ENCODE results near the gene LRRN1. TPM values are rescaled to one million over a fixed set of nuclear protein-coding genes. Genes with fewer than 3 reads are reported as not detected.

Gene LRRN1
- total RNA-seq, 6 donors from 2014 or later, result 1.0 to 4.8 (median 2.1) TPM

GRCh38 chr3:3816034-3816433, 16.8 kb downstream of the LRRN1 start:
- Histone ChIP-seq H3K9me3 (no peaks in the 10 kb centered on the region), H3K4me1 (no peaks in the 10 kb centered on the region), H3K36me3 (no peaks in the 10 kb centered on the region), H3K27me3 (no peaks in the 10 kb centered on the region), H3K4me3 (no peak overlapping the region), H3K27ac (no peak overlapping the region)
- TF ChIP-seq POLR2AphosphoS5 (IDR thresholded peaks at IDR 0.05) (no peak), POLR2A (IDR thresholded peaks at IDR 0.05) (no peak), EP300 (IDR thresholded peaks at IDR 0.05) (no peak)
- TF ChIP-seq, protein P1, sequence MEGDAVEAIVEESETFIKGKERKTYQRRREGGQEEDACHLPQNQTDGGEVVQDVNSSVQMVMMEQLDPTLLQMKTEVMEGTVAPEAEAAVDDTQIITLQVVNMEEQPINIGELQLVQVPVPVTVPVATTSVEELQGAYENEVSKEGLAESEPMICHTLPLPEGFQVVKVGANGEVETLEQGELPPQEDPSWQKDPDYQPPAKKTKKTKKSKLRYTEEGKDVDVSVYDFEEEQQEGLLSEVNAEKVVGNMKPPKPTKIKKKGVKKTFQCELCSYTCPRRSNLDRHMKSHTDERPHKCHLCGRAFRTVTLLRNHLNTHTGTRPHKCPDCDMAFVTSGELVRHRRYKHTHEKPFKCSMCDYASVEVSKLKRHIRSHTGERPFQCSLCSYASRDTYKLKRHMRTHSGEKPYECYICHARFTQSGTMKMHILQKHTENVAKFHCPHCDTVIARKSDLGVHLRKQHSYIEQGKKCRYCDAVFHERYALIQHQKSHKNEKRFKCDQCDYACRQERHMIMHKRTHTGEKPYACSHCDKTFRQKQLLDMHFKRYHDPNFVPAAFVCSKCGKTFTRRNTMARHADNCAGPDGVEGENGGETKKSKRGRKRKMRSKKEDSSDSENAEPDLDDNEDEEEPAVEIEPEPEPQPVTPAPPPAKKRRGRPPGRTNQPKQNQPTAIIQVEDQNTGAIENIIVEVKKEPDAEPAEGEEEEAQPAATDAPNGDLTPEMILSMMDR (IDR thresholded peaks at IDR 0.05), result no peak
- DNase-seq (no peak), ATAC-seq (ENCODE audit: low FRiP score in 2 of 2) (no peak)
- 89 to 95% methylated on average over 1 of the region's 1 CpG for WGBS, 2 donors

DNA sequence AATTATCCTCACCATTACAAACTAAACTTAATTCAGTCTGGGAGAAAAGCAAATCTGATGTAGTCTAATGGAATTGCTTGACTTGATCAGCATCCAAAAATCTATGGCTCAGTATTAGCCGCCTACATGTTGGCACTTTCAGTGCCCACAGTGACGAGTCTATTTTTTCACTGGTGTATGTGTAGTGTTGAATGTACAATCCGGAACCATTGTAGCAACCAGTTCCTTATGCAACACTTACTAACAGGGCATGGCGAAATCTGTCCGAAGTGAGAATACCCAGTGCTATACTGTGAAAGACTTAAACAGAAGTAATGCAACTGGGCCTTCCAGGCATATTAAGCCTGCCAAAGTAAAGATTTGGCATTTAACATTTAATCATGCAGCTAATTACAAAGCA, 18.6 kb downstream of the LRRN1 start:
- Histone ChIP-seq H3K27me3 (no peaks in the 10 kb centered on the region), H3K4me3 (no peak overlapping the region), H3K4me1 (no peaks in the 10 kb centered on the region), H3K27ac (no peak overlapping the region), H3K36me3 (no peaks in the 10 kb centered on the region), H3K9me3 (no peaks in the 10 kb centered on the region)
- DNase-seq (peak in 1 of 2 donors; percentile 42), ATAC-seq (ENCODE audit: low FRiP score in 2 of 2) (peak; percentile 26 to 62)
- WGBS, 2 donors, result 77 to 78% methylated on average over 5 of the region's 5 CpGs
- TF ChIP-seq EP300 (IDR thresholded peaks at IDR 0.05) (no peak), POLR2A (IDR thresholded peaks at IDR 0.05) (no peak), POLR2AphosphoS5 (IDR thresholded peaks at IDR 0.05) (no peak)
- TF ChIP-seq, protein P1 (IDR thresholded peaks at IDR 0.05), result no peak

DNA sequence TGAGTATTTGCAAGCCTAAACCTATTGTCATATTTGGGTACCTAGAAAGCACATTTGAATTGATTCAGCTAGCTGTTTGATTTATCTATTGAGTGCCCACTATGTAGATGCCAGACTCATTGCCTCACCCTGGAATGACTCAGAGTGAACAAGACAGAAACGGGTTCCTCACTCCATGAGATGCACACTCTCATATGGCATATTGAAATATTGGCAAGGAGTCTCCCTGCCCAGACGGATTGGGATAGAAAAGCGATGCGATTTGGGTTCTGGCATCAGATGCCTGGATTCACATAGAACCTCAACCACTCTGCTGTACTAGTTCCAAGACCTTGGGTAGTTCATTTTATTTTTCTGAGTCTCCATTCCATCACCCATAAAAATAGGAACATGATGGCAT, 22.5 kb downstream of the LRRN1 start:
- Histone ChIP-seq H3K27me3 (no peaks in the 10 kb centered on the region), H3K4me3 (no peak overlapping the region), H3K4me1 (no peaks in the 10 kb centered on the region), H3K9me3 (no peaks in the 10 kb centered on the region), H3K27ac (no peak overlapping the region), H3K36me3 (no peaks in the 10 kb centered on the region)
- DNase-seq (no peak), ATAC-seq (ENCODE audit: low FRiP score in 2 of 2) (no peak)
- WGBS, 2 donors, result 70 to 94% methylated on average over 4 of the region's 4 CpGs
- TF ChIP-seq POLR2A (IDR thresholded peaks at IDR 0.05), result no peak
- TF ChIP-seq, protein P1 (IDR thresholded peaks at IDR 0.05), result no peak
- TF ChIP-seq EP300 (IDR thresholded peaks at IDR 0.05), result no peak

GRCh38 chr3:3825035-3825434, 25.8 kb downstream of the LRRN1 start:
- TF ChIP-seq EP300 (IDR thresholded peaks at IDR 0.05) (no peak), POLR2AphosphoS5 (IDR thresholded peaks at IDR 0.05) (no peak), POLR2A (IDR thresholded peaks at IDR 0.05) (no peak)
- TF ChIP-seq, protein P1 (IDR thresholded peaks at IDR 0.05), result no peak
- Histone ChIP-seq H3K4me3 (no peak overlapping the region), H3K36me3 (no peaks in the 10 kb centered on the region), H3K9me3 (no peaks in the 10 kb centered on the region), H3K27ac (no peak overlapping the region), H3K27me3 (no peaks in the 10 kb centered on the region), H3K4me1 (no peaks in the 10 kb centered on the region)
- no peak for ATAC-seq (ENCODE audit: low FRiP score in 2 of 2)
- no peak for DNase-seq
- WGBS, 2 donors, result 74 to 88% methylated on average over 3 of the region's 3 CpGs

GRCh38 chr3:3826521-3826920, 27.3 kb downstream of the LRRN1 start:
- no peaks in the 10 kb centered on the region for H3K9me3 ChIP-seq
- 84 to 90% methylated on average over 4 of the region's 4 CpGs for WGBS, 2 donors
- no peaks in the 10 kb centered on the region for H3K36me3 ChIP-seq
- no peak for DNase-seq
- H3K27ac ChIP-seq, result no peak overlapping the region
- no peak overlapping the region for H3K4me3 ChIP-seq
- H3K27me3 ChIP-seq, result no peaks in the 10 kb centered on the region
- TF ChIP-seq POLR2AphosphoS5 (IDR thresholded peaks at IDR 0.05), result no peak
- TF ChIP-seq, protein P1 (IDR thresholded peaks at IDR 0.05), result no peak
- TF ChIP-seq EP300 (IDR thresholded peaks at IDR 0.05), result no peak
- TF ChIP-seq POLR2A (IDR thresholded peaks at IDR 0.05), result no peak
- ATAC-seq (ENCODE audit: low FRiP score in 2 of 2), result no peak
- no peaks in the 10 kb centered on the region for H3K4me1 ChIP-seq
